NB4 (cell line): ENCODE results near the gene PGF.

Experiments
- DNase-seq: peaks from one replicate; pipeline ENCODE4 v3.0.0; 2010; ENCODE audit warnings: low read depth
- H3K4me3 ChIP-seq: one replicate; pipeline ENCODE4 v1.5.1; 2011; ENCODE audit warnings: mild to moderate bottlenecking, low read depth, low read length, moderate library complexity
- CTCF ChIP-seq: IDR thresholded peaks from one replicate; pipeline ENCODE4 v1.5.1; 2012; ENCODE audit warnings: low read depth, low read length
- MAX ChIP-seq: IDR thresholded peaks from 2 replicates; pipeline ENCODE4 v1.6.1; 2011; ENCODE audit warnings: low read depth, low read length
- MYC ChIP-seq: IDR thresholded peaks from 2 replicates; pipeline ENCODE4 v1.6.1; 2011; ENCODE audit warnings: low read depth, low read length
- POLR2A ChIP-seq: IDR thresholded peaks from 2 replicates; pipeline ENCODE4 v1.6.1; 2011; ENCODE audit warnings: mild to moderate bottlenecking; ENCODE audit not compliant: insufficient read length; ENCODE audit errors: extremely low read depth

PGF gene

GRCh38 chr14:74913393-74913910 is 41.9 kb downstream of the PGF start:
- no peak for DNase-seq
- H3K4me3 ChIP-seq, result no peak overlapping the region
- TF ChIP-seq MAX (no peak), POLR2A (no peak), CTCF (no peak), MYC (no peak)

GRCh38 chr14:74912801-74913200 is 42.6 kb downstream of the PGF start:
- TF ChIP-seq MAX, result no peak
- TF ChIP-seq MYC, result no peak
- no peak for TF ChIP-seq POLR2A
- TF ChIP-seq CTCF, result no peak
- H3K4me3 ChIP-seq, result no peak overlapping the region
- DNase-seq, result no peak

- DNase-seq, result no peak
- H3K4me3 ChIP-seq, result no peak overlapping the region
- no peak for TF ChIP-seq MYC
- TF ChIP-seq POLR2A, result no peak
- no peak for TF ChIP-seq CTCF
- TF ChIP-seq MAX, result no peak
Measured at GRCh38 chr14:74912111-74912510, 43.3 kb downstream of the PGF start.

- H3K4me3 ChIP-seq, result no peak overlapping the region
- TF ChIP-seq MYC (no peak), POLR2A (no peak), CTCF (no peak), MAX (no peak)
- no peak for DNase-seq
Measured at GRCh38 chr14:74911704-74912103, 43.7 kb downstream of the PGF start.

GRCh38 chr14:74911221-74911620 is 44.2 kb downstream of the PGF start:
- H3K4me3 ChIP-seq, result no peak overlapping the region
- TF ChIP-seq MYC (no peak), POLR2A (no peak), MAX (no peak), CTCF (no peak)
- no peak for DNase-seq
